SKM-1 treated with dmso at 0.1 percent for 144 hours (cell line): ENCODE measurements around the gene TIMM50.

Experiments
- DNase-seq: peaks from one replicate; lab custom pipeline; 2025; ENCODE audit not compliant: unreplicated experiment; lab: John Stamatoyannopoulos, UW

TIMM50 gene

GRCh38 chr19:39525205-39525604, 44.6 kb downstream of the TIMM50 start:
- no peak for DNase-seq

GRCh38 chr19:39531834-39532232, 51.2 kb downstream of the TIMM50 start:
- DNase-seq = no peak

- DNase-seq = peak; percentile 89
Observed at GRCh38 chr19:39532233-39533002, 51.8 kb downstream of the TIMM50 start, which contains the start of gene EID2B. EID2B (minus strand) TSS chr19:39532852; CDS start chr19:39532802, 50 bp downstream.

- no peak for DNase-seq
Observed at GRCh38 chr19:39533003-39533512, 52.4 kb downstream of the TIMM50 start.

- DNase-seq = no peak
Observed at GRCh38 chr19:39533791-39534190, 53.2 kb downstream of the TIMM50 start.

- no peak for DNase-seq
Observed at GRCh38 chr19:39539165-39539517, 58.5 kb downstream of the TIMM50 start.

- peak; percentile 95 for DNase-seq
Observed at GRCh38 chr19:39539518-39540332, 59.1 kb downstream of the TIMM50 start, which contains the start of gene EID2. EID2 (minus strand) TSS chr19:39540161; CDS start chr19:39540079, 82 bp downstream.

- DNase-seq = no peak
Observed at GRCh38 chr19:39540333-39540673, 59.7 kb downstream of the TIMM50 start.
